Upper lobe of left lung (tissue), 4 donors: ENCODE results near the gene SRCIN1.

Experiments used
- EP300 ChIP-seq, 4 donors: sonication (generic); formaldehyde crosslinking; IDR thresholded peaks; one replicate each; pipeline ENCODE4 v1.5.1; 2017; ENCODE audit warnings: antibody characterized with exemption in 4 of 4, control low read depth in 2 of 4
- POLR2A ChIP-seq, 4 donors: fragments of 450-650 bp; IDR thresholded peaks; one replicate each; pipeline ENCODE4 v1.5.1; 2016 to 2017; ENCODE audit warnings: antibody characterized with exemption in 4 of 4, mild to moderate bottlenecking in 2 of 4
- POLR2AphosphoS5 ChIP-seq, 2 donors: sonication (generic); formaldehyde crosslinking; IDR thresholded peaks; one replicate each; pipeline ENCODE4 v1.5.1; 2017; ENCODE audit warnings: antibody characterized with exemption in 2 of 2
- TF ChIP-seq, protein P1 (sequence below), 6 experiments: fragments of 450-650 bp in 4 of 6; fragments of 200-600 bp in 2 of 6; sonication (generic) in 2 of 6; IDR thresholded peaks; one replicate each; pipeline ENCODE4 v1.5.1; 2016 to 2019; ENCODE audit warnings: antibody characterized with exemption in 6 of 6

DNA sequence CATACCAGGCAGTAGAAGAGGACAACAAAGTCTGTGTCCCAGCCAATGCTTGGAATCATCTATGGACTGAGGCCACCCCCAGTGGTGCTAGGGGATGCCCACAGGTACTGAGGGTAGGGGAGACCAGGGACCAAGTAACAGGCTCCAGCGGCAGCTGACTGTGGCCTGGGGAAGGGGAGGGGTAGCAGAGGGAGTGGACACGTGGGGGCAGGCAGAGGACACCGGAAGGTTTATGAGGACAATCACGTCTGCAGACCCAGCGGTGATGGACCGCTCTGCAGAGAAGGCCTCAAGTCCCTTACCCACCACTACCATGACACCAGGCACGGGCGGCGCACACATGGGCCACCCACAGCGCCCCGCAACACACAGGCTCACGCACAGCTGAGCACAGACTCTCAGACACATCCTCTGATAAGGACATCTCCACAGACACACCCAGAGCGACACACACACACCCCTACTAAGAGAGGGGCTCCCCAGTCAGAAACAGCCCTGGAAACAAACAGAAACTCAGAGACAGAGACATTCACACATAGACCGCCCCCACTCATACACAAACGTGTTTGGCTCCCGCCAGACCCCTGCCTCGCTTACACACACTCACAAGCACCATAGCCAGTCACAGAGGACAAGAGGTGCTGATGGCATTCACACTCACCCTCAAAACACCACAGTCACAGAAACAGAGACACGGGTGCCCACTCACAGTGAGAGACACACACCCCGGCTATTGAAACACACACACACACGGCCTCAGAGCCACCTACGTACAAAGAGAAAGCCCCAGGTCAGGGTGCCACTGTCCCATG, 35.8 kb downstream of the SRCIN1 start:
- TF ChIP-seq, protein P1, sequence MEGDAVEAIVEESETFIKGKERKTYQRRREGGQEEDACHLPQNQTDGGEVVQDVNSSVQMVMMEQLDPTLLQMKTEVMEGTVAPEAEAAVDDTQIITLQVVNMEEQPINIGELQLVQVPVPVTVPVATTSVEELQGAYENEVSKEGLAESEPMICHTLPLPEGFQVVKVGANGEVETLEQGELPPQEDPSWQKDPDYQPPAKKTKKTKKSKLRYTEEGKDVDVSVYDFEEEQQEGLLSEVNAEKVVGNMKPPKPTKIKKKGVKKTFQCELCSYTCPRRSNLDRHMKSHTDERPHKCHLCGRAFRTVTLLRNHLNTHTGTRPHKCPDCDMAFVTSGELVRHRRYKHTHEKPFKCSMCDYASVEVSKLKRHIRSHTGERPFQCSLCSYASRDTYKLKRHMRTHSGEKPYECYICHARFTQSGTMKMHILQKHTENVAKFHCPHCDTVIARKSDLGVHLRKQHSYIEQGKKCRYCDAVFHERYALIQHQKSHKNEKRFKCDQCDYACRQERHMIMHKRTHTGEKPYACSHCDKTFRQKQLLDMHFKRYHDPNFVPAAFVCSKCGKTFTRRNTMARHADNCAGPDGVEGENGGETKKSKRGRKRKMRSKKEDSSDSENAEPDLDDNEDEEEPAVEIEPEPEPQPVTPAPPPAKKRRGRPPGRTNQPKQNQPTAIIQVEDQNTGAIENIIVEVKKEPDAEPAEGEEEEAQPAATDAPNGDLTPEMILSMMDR (IDR thresholded peaks at IDR 0.05), result no peak
- TF ChIP-seq POLR2A (IDR thresholded peaks at IDR 0.05) (no peak), POLR2AphosphoS5 (IDR thresholded peaks at IDR 0.05) (no peak), EP300 (IDR thresholded peaks at IDR 0.05) (no peak)
